AG09319 (cell line): Measurements from ENCODE around the gene PNKP.

Experiments
- DNase-seq: peaks from one replicate; pipeline ENCODE4 v3.0.0-alpha.2; 2010; ENCODE audit warnings: low read depth; ENCODE audit errors: extremely low read depth
- CTCF ChIP-seq: IDR thresholded peaks from 2 replicates; pipeline ENCODE4 v1.5.1; 2011; ENCODE audit warnings: low read depth, mild to moderate bottlenecking, inconsistent platforms, low read length, moderate library complexity

PNKP gene

GRCh38 chr19:49811328-49811727 is 56.0 kb downstream of the PNKP start:
- no peak for TF ChIP-seq CTCF
- no peak for DNase-seq
